HG03575 (cell line): Measurements from ENCODE around the gene CNNM4.

ENCODE experiments used
- ATAC-seq: cut with Tn5 transposase; IDR thresholded peaks from one replicate; pipeline ENCODE4 v1.9.1; 2021; ENCODE audit not compliant: unreplicated experiment, insufficient number of reproducible peaks, low FRiP score; ENCODE audit errors: extremely low read depth

Gene CNNM4

DNA sequence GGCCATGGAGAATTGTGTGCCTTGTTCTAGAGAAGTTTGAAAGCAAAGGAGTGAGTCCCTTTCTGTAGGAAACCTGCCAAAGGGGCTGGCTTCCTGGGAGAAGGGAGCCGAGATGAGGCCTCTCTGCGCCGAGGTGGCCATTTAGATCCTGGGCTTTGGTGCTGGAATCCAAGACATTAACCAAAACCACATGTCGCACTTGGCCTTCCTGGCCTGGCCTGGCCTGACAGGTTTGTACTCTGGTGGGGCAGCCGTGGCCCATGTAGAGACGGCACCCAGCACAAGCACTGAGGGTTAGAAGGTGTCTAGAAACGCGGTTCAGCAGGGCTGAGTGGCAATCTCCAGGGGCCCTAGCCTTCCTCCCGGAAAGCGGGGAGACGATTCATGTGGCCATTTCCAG is 62.5 kb downstream of the CNNM4 start:
- ATAC-seq = no peak

DNA sequence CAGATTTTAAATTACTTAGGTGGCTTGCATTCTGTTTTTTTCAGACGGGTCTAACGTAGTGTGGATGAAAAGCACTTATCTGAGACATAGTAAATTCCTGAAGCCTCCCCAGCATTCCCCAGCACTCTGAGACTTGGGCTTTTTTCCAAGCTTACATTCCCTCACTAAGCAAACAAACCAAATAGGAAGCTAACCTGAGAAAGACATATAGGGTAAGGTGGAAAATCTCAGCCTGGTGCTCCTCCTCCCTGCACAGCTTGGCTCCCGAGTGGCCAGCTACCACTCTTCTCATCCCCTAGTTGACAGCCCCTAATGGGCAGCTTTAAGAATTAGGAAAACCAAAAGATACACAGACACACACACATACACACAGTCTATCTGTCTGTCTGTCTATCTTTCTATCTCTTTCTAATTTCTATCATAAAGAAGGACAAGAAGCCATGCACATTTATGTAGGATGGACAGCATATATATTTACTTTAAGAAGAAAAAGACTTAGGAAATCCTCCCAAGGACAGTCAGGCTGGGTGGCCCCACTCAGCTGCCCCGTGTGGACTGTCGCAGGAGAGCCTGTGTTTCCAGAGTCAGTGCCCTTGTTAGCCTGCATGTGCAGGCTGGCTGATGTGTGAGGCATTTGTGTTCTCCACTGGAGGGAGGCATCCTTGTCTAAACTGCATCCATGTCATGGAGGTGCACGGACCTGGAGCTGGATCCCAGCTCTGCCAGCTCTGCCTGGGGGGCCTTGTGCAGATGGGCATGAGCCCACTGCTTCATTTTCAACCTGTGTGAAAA is 63.6 kb downstream of the CNNM4 start:
- no peak for ATAC-seq

DNA sequence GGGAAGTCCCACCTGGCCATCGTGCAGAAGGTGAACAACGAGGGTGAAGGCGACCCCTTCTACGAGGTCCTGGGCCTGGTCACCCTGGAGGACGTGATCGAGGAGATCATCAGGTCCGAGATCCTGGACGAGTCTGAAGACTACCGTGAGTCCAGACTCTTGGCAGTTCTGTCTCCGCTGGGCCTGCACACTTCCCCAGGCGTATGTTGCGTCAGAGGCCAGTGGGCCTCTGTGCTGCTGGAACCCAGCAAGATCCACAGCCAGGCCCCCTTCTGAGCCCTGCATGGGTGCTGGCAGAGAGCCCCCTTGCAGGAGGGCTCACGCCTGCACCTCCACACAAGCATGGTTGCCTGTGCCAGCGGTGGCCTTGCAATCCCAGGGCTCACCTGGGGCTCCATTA is 64.4 kb downstream of the CNNM4 start:
- ATAC-seq = no peak

DNA sequence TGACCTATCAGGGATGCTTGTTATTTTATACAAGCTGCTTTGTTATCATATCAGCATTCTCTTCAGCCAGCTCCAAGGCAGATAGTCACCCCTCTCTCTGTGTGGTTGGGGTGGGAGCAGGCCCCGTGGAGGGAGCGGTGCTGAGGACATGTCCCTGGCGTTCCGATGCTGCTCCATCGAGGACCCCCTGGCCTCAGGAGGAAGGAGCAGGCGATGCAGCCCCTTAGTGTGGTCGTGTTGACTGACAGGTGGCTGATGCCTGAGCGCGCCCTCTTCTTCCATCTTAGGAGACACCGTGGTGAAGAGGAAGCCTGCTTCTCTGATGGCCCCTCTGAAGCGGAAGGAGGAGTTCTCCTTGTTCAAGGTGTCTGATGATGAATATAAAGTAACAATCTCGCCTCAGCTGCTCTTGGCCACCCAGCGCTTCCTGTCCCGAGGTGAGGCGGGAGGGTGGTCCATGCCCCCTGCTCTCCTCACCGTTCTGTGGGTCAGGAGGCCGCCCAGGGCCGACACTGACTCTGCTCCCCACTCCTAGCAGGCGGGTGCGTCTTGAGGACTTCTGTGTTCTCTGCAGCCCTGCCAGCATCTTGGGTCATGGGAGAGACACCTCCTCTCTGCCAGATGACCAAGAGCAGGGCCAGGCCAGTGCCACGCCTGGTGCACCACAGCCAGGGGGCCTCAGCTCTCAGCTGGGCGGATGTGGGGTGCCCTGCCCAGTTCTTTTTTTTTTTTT is 66.0 kb downstream of the CNNM4 start:
- ATAC-seq = no peak

DNA sequence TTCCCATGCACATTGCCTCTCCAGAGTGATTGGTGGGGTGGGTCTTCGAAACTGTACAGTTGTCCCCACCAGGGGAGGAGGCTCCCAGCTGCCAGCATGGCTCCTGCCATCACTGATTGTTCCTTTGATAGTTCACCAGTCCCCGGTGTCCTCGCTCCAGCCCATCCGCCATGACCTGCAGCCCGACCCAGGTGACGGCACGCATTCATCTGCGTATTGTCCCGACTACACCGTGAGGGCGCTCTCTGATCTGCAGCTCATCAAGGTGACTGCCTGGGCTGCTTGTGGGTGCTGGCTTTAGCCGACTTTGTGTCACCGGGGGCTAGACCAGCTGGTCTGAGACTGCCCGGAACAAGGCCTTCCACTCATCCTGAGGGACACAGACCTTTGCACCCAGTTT is 67.7 kb downstream of the CNNM4 start:
- no peak for ATAC-seq

DNA sequence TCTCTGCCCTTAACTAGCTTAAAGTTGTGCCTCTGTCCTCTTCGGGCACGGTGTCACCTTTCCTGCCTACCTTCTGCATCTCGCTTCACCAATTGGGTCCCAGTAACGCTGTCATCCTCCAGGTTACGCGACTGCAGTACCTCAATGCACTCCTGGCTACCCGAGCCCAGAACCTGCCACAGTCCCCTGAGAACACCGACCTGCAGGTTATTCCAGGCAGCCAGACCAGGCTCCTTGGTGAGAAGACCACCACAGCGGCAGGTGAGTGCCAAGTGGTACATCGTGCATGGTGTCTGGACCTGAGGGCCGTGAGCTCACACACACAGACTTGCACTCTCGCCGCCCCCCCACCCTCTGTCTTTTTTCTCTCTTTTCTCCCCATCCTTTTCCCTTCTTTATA is 68.2 kb downstream of the CNNM4 start:
- no peak for ATAC-seq

DNA sequence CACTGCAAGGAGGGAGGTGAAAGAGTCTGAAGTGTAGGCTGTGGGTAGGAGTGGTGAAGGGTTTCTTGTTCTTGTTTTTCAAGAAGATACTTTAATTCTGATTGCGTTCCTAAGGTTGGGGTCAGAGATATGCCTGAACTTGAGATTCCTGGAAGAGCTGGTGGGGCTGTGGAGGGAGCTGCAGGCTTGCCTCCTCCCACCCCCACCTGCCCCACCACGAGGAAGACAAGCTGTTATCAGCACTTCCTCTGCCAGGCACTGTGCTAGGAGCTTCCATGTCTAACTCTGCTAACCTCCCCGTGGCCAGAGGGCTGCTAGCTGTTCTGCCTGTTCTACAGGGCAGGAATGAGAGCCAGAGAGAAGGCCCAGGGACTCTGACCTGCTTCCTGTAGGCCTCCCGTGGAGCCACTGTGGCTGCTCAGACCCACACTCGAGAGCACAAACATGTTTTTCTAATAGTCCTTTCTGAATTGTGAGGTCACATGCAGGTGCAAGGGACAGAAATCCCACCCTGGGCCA is 69.4 kb downstream of the CNNM4 start:
- ATAC-seq = no peak

DNA sequence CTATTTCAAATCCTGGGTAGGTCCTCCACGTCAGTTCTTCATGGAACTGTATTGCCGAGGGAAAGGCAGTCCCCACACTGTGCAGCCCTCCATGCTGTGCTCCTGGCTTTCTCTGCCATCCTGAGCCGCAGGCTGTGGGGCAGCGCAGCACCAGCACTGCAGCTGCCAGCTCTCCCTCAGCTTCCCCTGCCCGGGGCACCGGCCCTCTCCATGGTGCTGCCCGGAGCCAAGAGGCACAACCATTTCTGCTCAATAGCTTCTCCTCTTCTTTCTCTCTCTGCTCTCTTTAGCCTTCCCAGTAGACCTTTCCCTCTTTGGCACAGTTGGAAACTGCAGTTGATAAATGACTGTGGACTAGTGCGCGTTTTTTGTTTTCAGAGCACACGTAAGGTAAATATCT is 71.0 kb downstream of the CNNM4 start:
- no peak for ATAC-seq

DNA sequence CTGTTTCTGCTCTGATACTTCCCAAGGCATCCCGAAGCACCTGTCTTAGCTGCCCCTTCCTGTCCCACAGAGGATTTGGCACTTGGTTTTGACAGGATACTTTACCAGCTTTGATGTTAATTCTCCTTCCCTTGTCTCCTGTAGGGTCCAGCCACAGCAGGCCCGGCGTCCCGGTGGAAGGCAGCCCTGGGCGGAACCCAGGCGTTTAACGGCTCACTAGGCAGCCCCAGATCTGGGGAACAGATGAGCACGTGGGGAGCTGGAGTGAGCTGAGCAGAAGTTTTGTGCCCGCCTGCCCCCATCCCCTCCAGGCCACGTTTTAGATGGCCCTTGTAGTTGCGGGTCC is 71.7 kb downstream of the CNNM4 start:
- no peak for ATAC-seq

DNA sequence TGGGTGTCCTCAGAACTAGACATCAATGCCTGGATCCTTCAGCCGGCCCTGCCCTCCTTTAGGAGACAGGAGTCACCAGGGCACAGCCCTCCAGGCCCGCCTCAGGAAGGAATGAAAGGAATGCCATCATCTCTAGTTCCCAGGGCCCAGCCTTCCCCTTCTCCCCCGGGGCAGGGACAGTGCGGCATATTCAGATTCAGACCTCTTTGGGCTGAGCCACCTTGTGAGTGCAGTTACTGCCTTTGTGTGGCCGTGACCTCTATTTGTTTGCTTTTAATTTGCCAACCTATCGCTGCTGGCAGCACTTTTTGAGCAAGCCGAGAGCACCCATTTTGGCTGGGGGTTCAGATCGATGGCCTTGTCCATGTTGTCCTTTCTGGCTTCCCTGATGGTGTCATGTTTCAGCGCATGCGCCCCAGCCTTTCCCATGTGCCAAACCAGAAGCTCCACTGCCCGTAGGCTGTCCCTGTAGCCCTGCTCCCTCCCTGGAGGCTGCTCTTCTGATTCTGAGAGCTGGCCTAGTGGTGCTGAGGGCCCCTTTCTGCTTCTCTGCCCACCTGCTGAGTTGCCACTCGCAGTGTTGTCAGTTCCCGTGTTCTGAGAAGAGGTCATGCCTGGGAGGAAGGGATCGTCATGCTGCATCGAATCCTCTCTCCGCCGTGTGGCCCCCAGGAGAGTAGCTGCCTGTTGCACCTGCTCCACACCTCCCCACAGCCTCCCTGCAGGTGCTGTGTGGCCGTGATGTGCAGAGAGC is 72.2 kb downstream of the CNNM4 start:
- no peak for ATAC-seq

DNA sequence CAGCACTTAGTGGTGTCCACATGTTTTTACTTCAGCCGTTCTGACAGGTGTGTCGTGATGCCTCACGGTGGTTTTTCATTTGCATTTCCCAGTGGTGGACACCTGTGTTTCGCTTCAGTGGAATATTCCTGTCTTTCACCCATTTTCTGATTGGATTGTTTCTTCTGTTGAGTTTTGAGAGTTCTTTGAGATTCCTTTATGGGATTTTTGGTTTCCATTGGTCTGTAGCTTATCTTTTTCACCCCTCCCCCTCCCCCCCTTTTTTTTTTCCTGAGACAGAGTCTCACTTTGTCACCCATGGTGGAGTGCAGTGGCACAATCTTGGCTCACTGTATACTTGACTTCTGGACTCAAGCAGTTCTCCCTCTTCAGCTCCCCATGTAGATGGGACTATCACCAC is 75.1 kb downstream of the CNNM4 start:
- no peak for ATAC-seq

DNA sequence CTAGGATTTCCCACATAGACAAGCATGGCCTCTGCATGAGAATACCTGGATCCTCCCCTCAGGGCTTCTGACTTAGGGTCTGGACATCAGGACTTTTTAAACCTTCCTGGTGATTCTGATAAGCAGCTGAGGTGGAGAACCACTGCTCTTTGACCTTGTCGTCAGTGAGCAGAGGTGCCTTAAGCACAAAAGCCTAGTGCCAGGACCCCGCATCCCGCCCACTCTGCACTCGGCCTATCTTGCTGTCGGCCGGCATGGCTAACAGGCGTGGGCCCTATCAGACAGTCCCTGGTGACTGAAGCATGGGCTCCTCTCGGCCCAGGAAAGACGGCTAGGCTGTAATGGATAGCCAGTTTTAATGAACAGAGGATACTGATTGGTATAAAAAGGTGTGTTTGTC is 76.9 kb downstream of the CNNM4 start:
- no peak for ATAC-seq

DNA sequence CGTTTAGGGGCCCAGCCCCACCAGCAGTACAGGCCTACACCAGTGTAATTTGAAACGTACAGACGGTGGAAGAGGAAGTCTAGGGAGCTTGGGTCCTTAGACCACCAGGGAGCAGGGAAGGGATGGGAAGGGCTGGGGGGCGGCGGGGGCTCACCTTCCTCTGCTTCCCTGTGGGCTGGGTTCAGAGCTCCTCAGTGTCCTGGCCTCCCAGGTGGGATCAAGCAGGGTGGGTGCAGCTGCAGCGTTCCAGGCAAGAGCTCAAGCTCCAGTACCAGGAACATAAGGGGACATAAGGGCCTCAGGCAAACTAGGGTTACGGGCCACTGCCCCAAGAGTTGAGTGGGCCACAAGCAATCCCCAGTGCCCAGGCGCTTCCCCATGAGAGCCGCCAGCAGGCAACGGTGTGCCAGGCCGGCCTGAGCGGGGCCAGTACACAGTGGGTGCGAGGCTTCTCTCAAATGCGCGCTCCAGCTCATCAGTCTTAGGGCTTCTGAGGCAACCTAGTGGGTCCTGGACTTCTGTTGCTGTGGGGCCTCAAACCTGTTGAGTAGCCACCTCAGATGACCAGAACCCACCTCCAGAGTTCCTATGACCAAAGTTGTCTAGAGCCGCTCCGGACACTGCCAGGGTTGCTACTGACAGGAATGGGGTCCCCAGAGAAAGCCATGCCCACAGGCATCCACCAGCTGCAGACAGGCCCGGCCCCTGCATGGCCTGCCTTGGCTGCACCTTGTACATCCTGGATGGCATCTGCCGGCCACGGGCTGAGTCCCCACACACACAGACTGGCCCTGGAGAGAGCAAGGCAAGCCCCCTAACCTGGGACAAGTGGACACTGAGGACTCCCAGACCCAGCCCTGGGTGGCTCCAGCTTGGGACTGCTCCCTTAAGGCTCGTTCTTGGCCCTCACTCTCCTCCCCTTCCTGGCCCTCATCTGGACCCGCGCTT is 77.9 kb downstream of the CNNM4 start:
- no peak for ATAC-seq

DNA sequence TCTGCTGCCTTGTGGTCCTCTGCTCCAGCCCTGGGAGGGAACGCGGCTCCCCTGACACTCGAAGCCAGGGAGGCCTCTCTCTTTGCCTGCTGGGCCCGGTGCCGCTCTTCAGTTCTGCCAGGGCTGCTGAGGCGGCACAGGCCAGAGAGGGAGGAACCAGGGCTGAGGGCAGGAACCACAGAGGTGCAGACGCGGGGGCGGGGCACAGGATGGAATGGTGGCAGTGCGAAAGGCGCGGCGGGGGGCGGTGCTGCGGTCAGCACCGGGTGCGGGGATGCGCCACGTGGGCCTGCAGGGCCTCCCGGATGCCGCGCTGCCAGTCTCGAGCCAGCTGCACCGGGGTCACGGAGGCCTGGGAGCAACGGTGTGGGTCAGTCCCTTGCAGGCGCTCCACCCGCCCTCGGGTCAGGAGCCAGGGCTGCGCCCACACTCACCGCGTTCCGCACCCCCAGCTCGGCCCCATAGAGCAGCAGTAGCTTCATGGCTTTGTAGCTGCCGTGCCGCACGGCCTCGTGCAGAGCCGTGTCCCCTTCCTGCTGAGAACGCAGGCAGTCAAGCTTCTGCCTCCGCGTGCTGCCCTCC is 78.7 kb downstream of the CNNM4 start:
- no peak for ATAC-seq

DNA sequence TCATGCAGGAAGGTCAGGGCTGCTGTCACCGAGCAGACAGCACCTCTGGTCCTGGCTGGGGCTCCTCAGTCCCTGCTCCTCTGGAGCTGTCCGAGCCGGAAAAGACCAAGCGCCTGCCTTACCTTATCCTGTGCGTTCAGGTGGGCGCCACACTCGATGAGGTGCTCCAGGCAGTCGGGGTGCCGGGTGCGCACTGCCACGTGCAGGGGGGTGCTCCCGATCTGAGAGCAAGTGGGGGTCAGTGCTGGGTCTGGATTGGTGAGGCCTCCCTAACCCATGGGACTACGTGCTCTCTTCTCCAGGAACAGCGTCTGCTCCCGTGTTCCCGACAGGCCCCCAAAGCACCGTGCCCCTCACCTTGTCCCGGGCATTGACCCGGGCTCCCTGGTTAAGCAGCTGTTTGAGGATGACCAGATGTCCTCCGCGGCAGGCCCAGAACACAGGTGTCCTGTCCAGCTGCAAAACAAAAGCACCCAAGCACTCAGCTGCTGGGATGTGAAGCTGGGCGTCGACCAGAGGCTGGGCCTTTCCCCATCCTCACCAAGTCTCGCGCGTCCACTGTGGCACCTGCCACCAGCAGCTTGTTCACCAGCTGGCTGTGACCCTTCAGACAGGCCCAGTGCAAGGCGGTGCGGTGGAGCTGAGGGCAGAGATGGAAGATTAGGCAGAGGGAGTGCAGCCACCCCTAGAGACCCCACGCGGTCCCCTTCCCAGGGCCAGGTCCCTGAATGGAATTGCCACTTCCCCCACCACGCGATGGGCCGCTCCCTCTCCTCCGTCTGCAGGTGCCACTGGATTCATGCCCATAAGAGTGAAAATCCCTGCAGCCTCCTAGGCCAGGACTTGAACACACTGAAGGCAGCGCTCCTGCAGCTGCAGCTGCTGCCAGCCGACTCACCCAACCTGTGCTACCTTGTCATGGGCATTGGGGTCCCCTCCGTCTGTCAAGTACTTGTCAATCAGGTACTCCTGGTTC is 79.5 kb downstream of the CNNM4 start:
- ATAC-seq = no peak

DNA sequence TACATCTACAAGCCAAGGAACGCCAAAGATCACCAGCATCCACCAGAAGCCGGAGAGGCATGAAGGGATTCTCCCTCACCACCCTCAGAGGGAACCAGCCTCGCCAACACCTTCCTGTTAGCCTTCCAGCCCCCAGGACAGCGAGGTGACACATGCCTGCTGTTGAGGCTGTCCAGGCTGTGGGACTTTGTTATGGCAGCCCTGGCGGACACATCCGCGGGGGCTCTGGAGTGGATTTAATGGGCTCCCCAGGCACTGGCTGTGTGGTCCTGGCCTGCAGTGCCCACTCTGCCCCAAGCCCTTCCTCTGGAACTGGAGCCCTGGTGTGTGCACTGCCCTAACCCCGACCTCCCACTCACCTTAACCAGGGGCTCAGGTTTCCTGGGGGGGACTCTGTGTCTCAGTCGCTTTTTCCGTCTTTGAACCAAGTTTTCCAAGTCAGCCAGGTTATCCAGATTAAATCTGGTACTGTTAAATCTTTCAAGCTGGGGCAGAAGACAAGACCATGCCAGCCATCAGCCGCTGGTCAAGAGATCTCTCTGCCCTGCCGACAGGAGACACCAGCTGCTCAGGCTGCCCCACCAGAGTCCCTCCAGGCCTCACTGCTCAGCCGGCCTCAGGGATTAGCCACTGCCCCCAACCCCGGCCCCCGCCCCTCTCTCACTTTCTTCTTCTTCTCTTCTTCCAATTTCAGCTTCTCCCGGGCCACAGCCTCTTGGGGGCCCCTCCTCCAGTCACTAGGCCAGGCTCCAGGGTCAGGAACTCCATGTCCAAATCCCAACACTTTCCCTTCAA is 81.2 kb downstream of the CNNM4 start:
- no peak for ATAC-seq

DNA sequence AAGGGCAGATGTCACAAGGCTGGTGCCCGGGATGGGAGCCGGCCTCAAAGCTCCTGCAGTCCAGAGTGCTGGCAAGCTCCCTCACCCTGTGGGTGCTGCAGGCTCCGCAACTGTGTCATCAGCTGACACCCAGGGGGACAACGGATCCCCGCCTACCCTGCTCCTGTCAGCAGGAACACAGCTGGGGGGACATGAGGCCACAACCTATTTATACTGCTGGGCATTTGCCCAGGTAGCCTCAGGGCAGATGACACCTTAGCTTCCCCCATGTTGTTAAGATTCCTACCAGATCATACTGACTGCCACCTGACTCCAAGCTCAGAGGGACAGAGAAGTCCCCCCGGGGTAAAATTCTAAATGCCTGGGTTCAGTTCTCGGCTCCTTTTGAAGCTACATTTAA is 81.9 kb downstream of the CNNM4 start:
- ATAC-seq = no peak
